GM21737 (cell line): ENCODE data around the gene CNGB1.
"Not testable (repeated sequence)": the region's sequence is repeated elsewhere in the genome, so short reads cannot be mapped to it uniquely, and the experiment has no call there.

Experiments used
- ATAC-seq: cut with Tn5 transposase; IDR thresholded peaks from one replicate; pipeline ENCODE4 v1.9.1; 2021; ENCODE audit warnings: mild to moderate bottlenecking, moderate library complexity; ENCODE audit not compliant: unreplicated experiment

The CNGB1 gene

DNA sequence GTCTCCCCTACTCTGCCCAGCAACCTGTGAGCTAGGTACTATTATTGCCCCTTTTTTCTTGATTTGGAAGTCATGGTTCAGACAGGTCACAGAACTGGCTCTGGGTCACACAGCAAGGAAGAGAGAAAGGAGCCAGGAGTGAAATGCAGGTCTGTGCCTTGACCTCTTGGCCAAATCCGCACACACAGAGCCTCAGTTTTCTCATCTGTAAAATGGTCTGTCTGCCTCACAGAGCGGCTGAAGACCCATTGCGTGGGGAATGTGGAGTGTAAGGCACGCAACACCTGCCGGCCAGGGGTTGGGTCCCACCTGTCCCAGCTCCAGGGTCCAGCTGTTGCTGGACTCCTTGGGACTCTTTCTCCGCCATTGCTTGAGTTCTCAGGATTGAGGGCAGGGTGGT, 32.4 kb downstream of the CNGB1 start:
- ATAC-seq: no peak

- no peak for ATAC-seq
These were observed 33.1 kb downstream of the CNGB1 start for GRCh38 chr16:57937861-57938260.

DNA sequence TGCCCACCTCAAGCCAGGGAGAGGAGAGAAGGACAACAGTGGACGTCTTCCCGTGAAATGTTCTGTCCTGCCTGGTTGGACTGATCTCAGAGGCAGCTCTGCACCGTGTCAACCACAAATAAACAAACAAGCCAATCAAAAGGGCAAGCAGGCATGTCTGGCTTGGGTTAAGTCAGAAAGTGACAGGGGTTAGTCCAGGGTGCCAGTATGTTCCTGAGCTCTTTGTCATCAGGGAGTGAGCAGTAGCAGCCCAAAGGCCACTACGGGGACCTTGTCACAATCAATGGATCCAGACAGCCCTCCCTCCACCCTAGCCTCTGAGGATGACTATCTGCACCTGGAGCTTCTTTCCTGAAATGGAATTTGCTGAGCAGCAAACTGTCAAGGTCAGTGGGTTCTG, 35.0 kb downstream of the CNGB1 start:
- no peak for ATAC-seq

DNA sequence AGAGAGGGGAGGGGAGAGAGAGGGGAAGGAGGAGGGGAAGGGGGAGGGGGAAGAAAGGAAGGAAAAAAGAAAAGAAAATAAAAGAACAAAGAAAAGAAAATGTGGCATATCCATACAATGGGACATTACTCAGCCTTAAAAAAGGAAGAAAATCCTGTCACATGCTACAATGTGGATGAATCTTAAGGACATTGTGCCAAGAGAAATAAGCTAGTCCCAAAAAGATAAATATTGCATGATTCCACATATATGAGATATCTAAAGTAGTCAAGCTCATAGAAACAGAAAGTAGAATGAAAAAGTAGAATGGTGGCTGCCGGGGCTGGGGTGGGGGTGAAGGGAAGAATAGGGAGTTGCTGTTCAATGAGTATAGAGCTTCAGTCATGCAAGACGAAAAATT, 40.4 kb downstream of the CNGB1 start:
- ATAC-seq: no peak

- ATAC-seq: no peak
These were observed 41.7 kb downstream of the CNGB1 start for GRCh38 chr16:57929250-57929649.

DNA sequence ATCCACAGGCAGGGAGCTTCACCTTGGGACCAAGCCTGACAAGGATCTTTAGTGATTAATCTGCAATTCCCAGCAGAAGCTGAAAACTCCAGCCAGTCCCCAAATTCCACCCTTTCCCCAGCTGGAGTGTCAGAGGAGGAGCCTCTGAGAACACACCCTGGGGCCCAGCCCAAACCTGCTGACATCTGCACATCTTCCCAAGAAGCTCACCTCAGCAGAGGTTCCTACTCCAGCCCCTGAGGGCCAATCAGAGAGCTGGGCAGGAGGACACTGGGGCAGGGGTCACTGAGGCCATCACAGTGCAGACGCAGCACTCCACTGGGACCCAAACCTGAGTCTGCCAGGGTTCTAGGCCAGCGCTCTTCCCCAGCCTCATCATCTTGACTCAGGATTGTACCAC, 44.9 kb downstream of the CNGB1 start:
- no peak for ATAC-seq

DNA sequence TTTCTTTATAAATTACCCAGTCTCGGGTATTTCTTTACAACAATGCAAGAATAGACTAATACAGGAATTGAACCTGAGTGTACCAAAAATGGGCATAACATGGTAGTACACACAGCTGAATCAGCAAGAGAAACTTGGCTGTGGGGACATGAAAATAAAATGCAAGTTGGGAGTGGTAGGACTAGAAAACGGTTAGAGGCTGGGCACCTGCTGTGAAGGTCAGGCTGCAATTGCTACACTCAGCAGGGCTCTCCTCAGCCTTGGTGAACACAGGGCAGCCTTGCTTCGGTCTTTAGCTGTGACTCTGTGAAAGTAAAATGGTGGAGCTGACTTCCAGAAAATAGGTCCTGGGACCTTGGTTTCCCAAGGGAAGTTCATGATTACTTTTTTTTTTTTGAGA, 45.6 kb downstream of the CNGB1 start:
- ATAC-seq: no peak

DNA sequence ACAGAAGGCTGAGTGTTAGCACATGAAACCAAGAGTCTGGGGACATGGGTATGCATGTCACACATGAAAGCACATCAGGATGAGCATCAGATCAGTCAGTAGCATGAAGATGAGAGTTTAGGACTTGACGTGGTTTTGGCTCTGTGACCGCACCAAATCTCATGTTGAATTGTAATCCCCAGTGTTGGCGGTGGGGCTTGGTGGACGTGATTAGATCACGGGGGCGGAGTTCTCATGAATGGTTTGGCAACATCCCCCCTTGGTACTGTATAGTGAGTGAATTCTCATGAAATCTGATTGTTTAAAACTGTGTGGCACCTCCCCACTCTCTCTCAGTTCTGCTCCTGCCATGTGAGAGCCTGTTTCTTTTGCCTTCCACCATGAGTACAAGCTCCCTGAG, 46.4 kb downstream of the CNGB1 start:
- no peak for ATAC-seq

- no peak for ATAC-seq
These were observed 47.1 kb downstream of the CNGB1 start for GRCh38 chr16:57923841-57924240.

- no peak for ATAC-seq
These were observed 47.5 kb downstream of the CNGB1 start for GRCh38 chr16:57923418-57923817.

DNA sequence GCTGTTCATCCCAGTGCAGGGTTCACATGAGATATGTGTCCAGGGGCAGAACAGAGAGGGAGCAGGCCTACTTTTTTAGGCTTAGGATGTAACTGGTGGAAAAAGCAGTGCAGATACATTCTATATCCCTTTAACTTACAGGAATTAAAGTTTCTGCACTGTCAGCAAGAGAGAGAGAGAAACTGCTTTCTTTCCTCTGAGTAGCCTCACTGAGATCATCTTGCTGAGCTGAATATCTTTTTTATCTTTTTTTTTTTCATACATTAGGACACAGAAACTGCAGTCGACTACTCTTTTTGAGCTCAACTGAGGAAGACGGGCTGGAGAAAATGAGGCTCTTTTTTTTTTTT, 50.1 kb downstream of the CNGB1 start:
- no peak for ATAC-seq

DNA sequence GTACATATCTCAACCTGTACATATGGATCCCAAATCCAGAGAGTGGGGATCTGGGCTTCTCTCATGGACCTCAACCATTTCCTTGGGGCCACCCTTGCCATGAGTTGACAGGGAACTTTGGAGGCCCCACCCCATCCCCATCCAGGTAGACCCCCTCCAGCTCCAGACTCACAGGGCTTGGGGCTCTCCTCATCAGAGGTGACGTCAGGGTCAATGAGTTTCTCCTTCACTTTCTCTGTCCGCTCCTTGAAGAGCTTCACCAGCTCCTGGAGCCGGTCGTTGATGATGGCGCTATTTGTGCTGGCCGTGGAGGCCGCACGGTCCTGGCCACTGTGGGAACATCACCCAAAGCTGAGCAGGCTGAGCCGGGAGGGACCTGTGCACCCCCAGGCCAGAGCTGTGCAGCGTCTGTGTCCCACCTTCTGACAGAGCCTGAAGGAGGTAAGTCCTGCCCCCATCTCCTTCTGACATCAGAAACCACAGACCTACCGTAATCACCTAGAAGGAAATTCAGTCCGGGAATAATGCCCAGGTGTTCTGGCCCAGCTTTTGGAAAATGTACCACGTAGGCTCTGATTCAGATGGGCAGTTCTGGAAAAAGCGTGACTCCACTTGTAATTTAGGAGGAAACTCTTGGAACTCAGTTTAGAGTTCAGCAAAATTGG, 50.6 kb downstream of the CNGB1 start:
- no peak for ATAC-seq

DNA sequence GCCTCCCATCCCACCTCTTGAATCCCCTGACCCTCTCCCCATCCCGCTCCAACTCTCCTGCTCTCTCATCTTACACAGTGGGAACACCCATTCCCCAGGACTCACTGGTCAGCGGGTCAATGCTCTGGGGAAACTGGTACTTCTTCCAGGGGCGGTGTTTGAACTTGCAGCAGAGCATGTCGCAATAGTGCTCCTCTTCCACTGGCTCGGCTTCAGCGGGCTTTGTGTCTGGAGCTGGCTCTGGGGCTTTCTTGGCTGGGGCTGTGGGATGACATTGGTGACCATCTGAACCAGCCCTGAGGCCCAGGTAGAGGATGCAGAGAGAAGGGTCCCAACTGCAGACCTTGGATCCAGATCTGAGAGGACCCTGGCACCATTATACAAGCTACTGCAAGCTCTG, 51.9 kb downstream of the CNGB1 start:
- ATAC-seq: no peak

DNA sequence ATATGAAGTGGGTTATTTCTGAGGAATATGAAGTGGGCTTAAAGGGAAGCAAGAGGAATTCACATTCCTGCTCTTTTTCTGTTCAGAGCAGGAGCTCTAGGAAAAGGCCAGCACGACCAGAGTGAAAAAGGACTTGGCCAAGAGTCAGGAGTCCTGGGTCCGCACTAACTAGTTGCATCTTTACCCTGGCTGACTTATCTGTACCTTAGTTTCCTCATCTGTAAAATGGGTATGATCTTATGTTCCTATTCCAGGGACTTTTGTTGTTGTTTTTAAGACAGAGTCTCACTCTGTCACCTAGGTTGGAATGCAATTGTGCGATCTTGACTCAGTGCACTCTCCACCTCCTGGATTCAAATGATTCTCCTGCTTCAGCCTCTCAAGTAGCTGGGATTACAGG, 52.5 kb downstream of the CNGB1 start:
- ATAC-seq: no peak

- not testable (repeated sequence) for ATAC-seq
These were observed 53.0 kb downstream of the CNGB1 start for GRCh38 chr16:57917929-57918328.

GRCh38 chr16:57917489-57917888, 53.4 kb downstream of the CNGB1 start:
- ATAC-seq: not testable (repeated sequence)

DNA sequence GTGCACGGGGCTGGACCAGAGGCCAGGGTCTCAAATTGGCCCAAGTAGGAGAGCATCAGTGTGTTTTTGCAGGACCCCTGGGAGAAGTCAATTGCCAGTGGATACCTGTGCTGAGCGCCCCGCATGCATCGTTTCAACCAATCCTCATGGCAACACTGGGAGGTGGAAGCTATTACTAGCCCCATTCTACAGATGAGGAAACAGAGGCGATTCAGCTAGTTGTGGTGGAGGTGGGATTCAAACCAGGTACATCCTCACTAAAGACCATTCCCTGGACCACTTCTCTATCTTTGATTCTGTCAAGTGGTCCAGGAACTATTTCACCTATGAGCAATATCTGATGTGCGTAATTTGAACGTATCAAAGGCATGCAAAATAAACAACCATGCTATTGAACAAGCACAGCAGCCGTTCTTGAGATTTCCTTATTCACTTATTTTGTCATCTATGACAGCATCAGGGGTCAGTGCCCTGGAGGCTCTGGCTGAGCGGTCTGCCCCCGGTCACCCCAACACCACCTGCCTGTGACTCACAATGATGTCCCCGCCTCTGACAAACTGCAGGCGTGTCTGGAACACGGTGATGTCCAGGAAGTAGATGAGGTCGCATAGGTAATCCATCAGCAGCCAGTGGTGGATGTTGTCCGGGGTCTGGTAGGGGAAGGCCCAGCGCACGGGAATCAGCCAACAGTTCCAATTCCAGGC, 54.0 kb downstream of the CNGB1 start:
- ATAC-seq: no peak

DNA sequence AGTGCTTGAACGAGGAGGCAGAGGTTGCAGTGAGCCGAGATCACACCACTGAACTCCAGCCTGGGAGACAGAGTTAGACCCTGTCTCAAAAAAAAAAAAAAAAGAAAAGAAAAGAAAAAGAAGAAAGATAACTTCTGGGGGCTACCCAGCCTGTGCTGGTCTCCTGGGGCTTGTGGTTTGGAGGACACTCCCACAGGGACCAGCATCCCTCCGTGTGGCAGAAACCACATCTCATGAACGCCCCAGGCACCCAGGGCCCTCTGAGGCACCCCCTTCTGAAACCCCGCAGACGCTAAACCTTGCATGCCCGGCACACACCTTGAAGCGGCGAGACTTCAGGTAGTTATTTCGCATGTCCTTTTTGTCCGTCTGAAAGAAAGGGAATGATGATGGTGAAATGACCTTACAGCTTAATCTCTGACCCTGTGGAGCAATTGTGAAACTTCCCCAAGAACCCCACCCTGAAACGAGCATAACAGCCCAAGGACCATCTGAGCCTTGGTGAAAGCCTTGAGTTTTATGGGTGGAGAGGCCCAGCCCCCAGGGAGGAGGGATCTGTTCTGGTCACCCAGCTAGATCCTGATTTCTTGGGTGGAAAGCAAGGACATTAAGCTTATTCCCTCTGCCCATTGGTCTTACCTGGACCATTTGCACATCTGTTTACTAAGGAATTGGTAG, 55.0 kb downstream of the CNGB1 start:
- ATAC-seq: no peak

GRCh38 chr16:57915267-57915666, 55.7 kb downstream of the CNGB1 start:
- ATAC-seq: no peak

DNA sequence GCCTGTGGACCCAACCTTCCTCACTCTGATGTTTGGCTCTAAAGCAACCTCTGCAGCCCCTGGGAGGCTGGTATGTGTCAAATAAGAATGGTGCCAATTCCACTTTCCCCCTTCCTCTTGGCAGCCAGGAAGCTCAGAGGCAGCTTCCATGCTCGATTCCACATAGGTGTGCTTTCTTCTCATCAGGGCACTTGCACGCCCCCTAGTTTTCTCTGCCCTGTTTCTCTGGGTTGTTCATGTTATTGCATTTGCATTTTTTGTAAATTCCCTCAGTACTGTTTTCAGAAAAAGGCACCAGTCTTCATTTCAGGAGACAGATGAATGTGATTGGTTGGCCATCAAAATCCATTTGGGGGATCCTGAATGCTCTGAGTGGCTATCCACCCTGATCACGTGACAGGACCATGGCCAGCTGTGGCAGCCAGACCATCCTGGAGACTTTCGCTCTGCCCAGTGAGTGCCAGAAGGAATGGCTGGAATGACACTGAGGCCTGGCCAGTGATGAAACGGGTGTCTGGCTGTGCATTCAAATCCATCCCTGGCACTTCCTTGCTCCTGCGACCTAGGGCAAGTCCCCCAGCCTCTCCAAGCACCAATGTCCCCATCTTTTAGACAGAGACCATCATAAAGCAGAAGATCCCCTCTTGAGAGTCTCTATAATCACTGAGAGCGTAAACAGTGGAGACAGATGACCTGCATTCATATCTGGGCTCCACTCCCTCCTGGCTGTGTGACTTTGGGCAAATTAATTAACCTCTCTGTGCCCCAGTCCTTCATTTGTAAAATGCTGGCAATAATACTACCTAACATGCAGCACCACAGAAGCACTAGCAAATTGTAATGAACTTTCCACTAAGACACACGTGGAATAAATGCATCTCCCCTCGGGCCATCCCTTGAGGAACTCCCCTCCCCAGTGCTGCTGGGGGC, 56.4 kb downstream of the CNGB1 start:
- no peak for ATAC-seq

- no peak for ATAC-seq
These were observed 58.2 kb downstream of the CNGB1 start for GRCh38 chr16:57912529-57913260.
